ENCODE results near the gene LSP1. TPM values are rescaled to one million over a fixed set of nuclear protein-coding genes. Genes with fewer than 3 reads are reported as not detected.
"Not testable (repeated sequence)": the region's sequence is repeated elsewhere in the genome, so short reads cannot be mapped to it uniquely, and the experiment has no call there.

Gene LSP1
- total RNA-seq, 1 donor from 2014 or later: not detected

DNA sequence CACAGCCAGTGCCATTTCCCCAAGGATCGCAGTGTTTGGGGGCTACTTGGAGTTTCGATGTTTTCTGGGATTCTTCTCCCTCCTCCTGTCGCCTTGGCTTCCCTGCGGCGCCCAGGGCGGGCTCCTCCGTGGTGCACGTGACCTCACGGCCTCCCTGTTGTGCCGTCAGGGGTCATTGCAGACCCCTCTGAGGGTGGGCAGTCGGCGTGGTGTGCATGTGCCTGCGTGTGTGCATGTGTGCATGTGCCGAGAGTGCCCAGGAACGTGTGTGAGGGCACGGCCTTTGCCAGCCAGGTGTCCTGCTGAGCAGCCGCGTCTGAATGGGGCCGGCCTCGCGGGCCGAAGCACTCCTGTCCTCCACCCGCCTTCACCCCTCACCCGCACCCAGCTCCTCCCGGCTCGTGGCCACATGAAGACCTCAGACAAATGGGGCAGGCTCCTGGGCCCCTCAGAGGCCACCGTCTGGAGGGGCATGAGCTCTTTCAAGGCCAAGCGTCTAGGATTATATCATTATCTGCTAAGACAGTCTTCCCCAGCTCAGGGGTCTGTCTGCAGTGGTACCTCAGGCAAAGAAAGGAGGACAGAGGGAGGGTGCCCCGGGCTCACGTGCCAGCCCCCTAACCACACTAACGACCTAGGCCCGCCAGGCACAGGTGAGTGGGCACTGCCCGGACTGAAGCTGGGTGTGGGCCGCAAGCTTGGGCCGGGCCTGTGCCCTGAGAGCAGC is 84.9 kb downstream of the LSP1 start:
- Mint-ChIP-seq H3K4me3 (ENCODE audit: unreplicated experiment) (no peak overlapping the region), H3K27ac (ENCODE audit: unreplicated experiment) (no peak overlapping the region), H3K27me3 (ENCODE audit: unreplicated experiment) (peaks cover 12% of the 10 kb centered on the region), H3K9me3 (ENCODE audit: unreplicated experiment) (no peaks in the 10 kb centered on the region), H3K4me1 (ENCODE audit: unreplicated experiment) (peaks cover 6% of the 10 kb centered on the region), H3K36me3 (ENCODE audit: low read depth, unreplicated experiment) (peaks cover 5% of the 10 kb centered on the region)
- TF ChIP-seq, protein P1, sequence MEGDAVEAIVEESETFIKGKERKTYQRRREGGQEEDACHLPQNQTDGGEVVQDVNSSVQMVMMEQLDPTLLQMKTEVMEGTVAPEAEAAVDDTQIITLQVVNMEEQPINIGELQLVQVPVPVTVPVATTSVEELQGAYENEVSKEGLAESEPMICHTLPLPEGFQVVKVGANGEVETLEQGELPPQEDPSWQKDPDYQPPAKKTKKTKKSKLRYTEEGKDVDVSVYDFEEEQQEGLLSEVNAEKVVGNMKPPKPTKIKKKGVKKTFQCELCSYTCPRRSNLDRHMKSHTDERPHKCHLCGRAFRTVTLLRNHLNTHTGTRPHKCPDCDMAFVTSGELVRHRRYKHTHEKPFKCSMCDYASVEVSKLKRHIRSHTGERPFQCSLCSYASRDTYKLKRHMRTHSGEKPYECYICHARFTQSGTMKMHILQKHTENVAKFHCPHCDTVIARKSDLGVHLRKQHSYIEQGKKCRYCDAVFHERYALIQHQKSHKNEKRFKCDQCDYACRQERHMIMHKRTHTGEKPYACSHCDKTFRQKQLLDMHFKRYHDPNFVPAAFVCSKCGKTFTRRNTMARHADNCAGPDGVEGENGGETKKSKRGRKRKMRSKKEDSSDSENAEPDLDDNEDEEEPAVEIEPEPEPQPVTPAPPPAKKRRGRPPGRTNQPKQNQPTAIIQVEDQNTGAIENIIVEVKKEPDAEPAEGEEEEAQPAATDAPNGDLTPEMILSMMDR (IDR thresholded peaks at IDR 0.05; ENCODE audit: unreplicated experiment): no peak
- peak; percentile 2 for DNase-seq (ENCODE audit: low spot score)

DNA sequence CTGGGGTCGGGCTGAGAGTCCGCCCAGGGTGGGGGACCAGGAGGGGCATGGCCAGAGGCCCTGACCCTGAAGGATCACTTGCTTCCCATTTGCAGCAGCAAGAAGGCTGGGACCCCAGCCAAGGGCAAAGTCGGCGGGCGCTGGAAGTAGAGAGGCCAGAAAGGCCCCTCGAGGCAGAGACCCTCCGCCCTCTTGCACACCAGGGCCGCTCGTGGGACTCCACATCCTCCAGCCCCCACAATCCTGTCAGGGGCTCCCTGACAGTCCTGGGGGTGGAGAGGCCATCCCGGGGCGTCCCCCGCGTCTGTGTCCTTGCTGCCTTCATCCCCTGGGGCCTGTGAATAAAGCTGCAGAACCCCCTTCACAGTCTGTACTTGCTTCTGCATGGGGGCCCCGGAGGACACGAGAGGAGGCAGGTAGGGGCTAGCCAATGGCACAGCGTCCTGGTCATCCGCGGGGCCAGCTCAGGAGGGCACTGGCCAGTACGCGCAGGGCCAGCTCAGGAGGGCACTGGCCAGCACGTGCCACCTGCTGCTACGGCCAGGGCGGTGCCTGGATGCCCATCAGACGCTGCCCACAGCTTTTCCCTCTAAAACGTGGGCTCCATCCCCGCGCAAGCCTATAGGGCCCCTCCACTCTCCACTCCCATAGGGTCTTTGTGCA is 85.6 kb downstream of the LSP1 start:
- H3K27me3 Mint-ChIP-seq (ENCODE audit: unreplicated experiment): peaks cover 13% of the 10 kb centered on the region
- no peak overlapping the region for H3K4me3 Mint-ChIP-seq (ENCODE audit: unreplicated experiment)
- TF ChIP-seq, protein P1 (IDR thresholded peaks at IDR 0.05; ENCODE audit: unreplicated experiment): no peak
- H3K4me1 Mint-ChIP-seq (ENCODE audit: unreplicated experiment): peaks cover 6% of the 10 kb centered on the region
- H3K27ac Mint-ChIP-seq (ENCODE audit: unreplicated experiment): no peak overlapping the region
- DNase-seq (ENCODE audit: low spot score): peak; percentile 2
- H3K36me3 Mint-ChIP-seq (ENCODE audit: low read depth, unreplicated experiment): peaks cover 5% of the 10 kb centered on the region
- H3K9me3 Mint-ChIP-seq (ENCODE audit: unreplicated experiment): no peaks in the 10 kb centered on the region

DNA sequence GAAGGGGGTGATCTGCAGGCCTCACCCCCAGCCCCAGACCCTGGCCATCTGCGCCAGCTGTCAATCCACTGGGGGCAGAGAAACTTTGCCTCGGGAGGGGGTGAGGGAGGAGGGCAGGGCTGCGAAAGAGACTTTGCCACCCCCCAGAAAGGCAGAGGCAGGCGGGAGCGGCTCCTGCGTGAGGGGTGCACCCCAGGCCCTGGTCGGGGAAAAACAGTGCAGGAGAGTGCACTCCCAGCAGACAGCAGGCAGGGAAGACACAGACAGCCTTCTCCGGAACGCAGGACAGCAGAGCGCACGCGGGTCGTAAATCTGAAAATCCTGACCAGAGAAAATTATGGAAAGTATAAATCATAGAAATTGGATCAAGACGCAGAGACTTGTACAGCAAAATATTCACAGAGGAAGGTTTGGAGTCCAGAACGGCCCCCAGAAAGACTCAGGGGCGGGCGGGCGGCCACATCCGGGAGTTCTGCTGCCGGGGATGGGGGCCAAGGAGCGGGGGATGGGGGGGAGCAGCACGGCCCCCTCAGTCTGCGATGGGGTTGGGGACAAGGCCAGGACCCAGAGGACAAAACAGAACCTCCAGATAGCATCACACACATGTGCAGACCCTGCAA is 86.2 kb downstream of the LSP1 start:
- no peaks in the 10 kb centered on the region for H3K9me3 Mint-ChIP-seq (ENCODE audit: unreplicated experiment)

DNA sequence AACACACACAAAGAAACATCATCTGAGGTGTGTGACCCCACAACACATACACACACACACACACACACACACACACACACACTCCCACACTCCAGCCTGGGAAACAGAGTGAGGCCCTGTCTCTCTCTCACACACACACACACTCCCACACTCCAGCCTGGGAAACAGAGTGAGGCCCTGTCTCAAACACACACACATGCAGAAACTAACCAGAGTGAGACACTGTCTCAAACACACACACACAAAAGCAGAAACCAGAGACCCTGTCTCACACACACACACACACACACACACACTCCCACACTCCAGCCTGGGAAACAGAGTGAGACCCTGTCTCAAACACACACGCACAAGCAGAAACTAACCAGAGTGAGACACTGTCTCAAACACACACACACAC is 86.9 kb downstream of the LSP1 start:
- Mint-ChIP-seq H3K27ac (ENCODE audit: unreplicated experiment) (peak overlapping the region; percentile 28), H3K27me3 (ENCODE audit: unreplicated experiment) (peaks cover 18% of the 10 kb centered on the region)
- not testable (repeated sequence) for H3K36me3 Mint-ChIP-seq (ENCODE audit: low read depth, unreplicated experiment); H3K9me3 Mint-ChIP-seq (ENCODE audit: unreplicated experiment); H3K4me3 Mint-ChIP-seq (ENCODE audit: unreplicated experiment); H3K4me1 Mint-ChIP-seq (ENCODE audit: unreplicated experiment)
- peak; percentile 1 for DNase-seq (ENCODE audit: low spot score)

More for the DNA sequence above, 86.2 kb downstream of the LSP1 start:
- H3K36me3 Mint-ChIP-seq (ENCODE audit: low read depth, unreplicated experiment): peaks cover 5% of the 10 kb centered on the region
- peaks cover 6% of the 10 kb centered on the region for H3K4me1 Mint-ChIP-seq (ENCODE audit: unreplicated experiment)
- no peak overlapping the region for H3K27ac Mint-ChIP-seq (ENCODE audit: unreplicated experiment)
- H3K27me3 Mint-ChIP-seq (ENCODE audit: unreplicated experiment): peaks cover 16% of the 10 kb centered on the region
- TF ChIP-seq, protein P1 (IDR thresholded peaks at IDR 0.05; ENCODE audit: unreplicated experiment): no peak
- DNase-seq (ENCODE audit: low spot score): peak; percentile 3
- H3K4me3 Mint-ChIP-seq (ENCODE audit: unreplicated experiment): no peak overlapping the region

Small RNAs within 50 kb of the gene (microRNA-seq; reads per million reads assigned to microRNA genes)
- gene MIR4298 (ENCODE audit: unreplicated experiment): not detected
- gene MIR7847 (ENCODE audit: unreplicated experiment): 1.0 reads per million, percentile 13 among the genes with 10 or more reads in this experiment

Other genes starting within 250 kb of the LSP1 start
- gene KRTAP5-3, start 244.6 kb upstream of the LSP1 start, total RNA-seq (ENCODE audit: unreplicated experiment): not detected
- gene KRTAP5-4, start 230.9 kb upstream of the LSP1 start, total RNA-seq (ENCODE audit: unreplicated experiment): not detected
- gene KRTAP5-5, start 223.3 kb upstream of the LSP1 start, total RNA-seq (ENCODE audit: unreplicated experiment): not detected
- not detected for gene KRTAP5-6, start 155.9 kb upstream of the LSP1 start, total RNA-seq (ENCODE audit: unreplicated experiment)
- gene IFITM10, start 102.5 kb upstream of the LSP1 start, total RNA-seq (ENCODE audit: unreplicated experiment): 0.64 TPM
- 224 TPM for gene CTSD, start 89.2 kb upstream of the LSP1 start, total RNA-seq (ENCODE audit: unreplicated experiment)
- not detected for gene SYT8, start 18.1 kb upstream of the LSP1 start, total RNA-seq (ENCODE audit: unreplicated experiment)
- not detected for gene TNNI2, start 14.1 kb upstream of the LSP1 start, total RNA-seq (ENCODE audit: unreplicated experiment)
- not detected for gene PRR33, start 38.8 kb downstream of the LSP1 start, total RNA-seq (ENCODE audit: unreplicated experiment)
- gene TNNT3, start 66.6 kb downstream of the LSP1 start, total RNA-seq (ENCODE audit: unreplicated experiment): not detected
- gene MRPL23, start 94.2 kb downstream of the LSP1 start, total RNA-seq (ENCODE audit: unreplicated experiment): 29.2 TPM
- not detected for gene H19, start 144.8 kb downstream of the LSP1 start, total RNA-seq (ENCODE audit: unreplicated experiment)